GM12878 (cell line): Measurements from ENCODE around the gene DENND1A. TPM values are rescaled to one million over a fixed set of nuclear protein-coding genes. Genes with fewer than 3 reads are reported as not detected.

Experiments
- ATAC-seq: fragments of 200-7000 bp; cut with Tn5 transposase; 3 replicates; pipeline ENCODE4 v1.9.1; 2020; ENCODE audit warnings: mild to moderate bottlenecking, moderate library complexity
- BruUV-seq: library from RNA; stranded (reverse); fragments of 400-500 nt; replicated peaks from 2 replicates; lab custom pipeline; 2021; lab: Mats Ljungman, UMichigan
- CTCF ChIA-PET: fragments of 300-600 bp; sonication (Branson Sonifier 250); formaldehyde crosslinking; extraction: SDS; loops from one replicate; lab custom pipeline; 2021; ENCODE audit warnings: inconsistent platforms; lab: Yijun Ruan, JAX
- POLR2A ChIA-PET: fragments of 350-600 bp; formaldehyde crosslinking; extraction: SDS; loops from one replicate; lab custom pipeline; 2021; ENCODE audit warnings: inconsistent platforms; lab: Charles Lee
- RAD21 ChIA-PET: fragments of 300-600 bp; sonication (Branson Sonifier 250); formaldehyde crosslinking; loops from one replicate; lab custom pipeline; 2023; ENCODE audit warnings: antibody characterized with exemption; ENCODE audit not compliant: unreplicated experiment; lab: Charles Lee
- SMC1A ChIA-PET: fragments of 300-600 bp; sonication (Branson Sonifier 250); formaldehyde crosslinking; loops from one replicate; lab custom pipeline; 2023; ENCODE audit not compliant: unreplicated experiment, uncharacterized antibody; lab: Charles Lee
- DNase-seq: peaks from one replicate; pipeline ENCODE4 v3.0.0-alpha.2; 2011; ENCODE audit warnings: low read depth, low spot score
- FAIRE-seq: peaks from 3 replicates; lab custom pipeline; 2011; peaks lifted over from hg19 to GRCh38; lab: Jason Lieb, UNC
- H2AFZ ChIP-seq: 2 replicates; pipeline ENCODE4 v1.6.0; 2011; ENCODE audit warnings: low read depth, low read length, control low read depth; ENCODE audit not compliant: control insufficient read depth
- H3K27ac ChIP-seq: 2 replicates; pipeline ENCODE4 v1.5.1; 2011; ENCODE audit warnings: control low read depth; ENCODE audit not compliant: control insufficient read depth, insufficient read depth
- H3K27me3 ChIP-seq, 2 experiments: replicated peaks in 1 of 2; 2 replicates each; pipeline versions ENCODE4 v1.6.0 to v1.6.1; 2011; ENCODE audit warnings: low read length in 1 of 2; ENCODE audit not compliant: control insufficient read depth in 2 of 2, insufficient read depth in 2 of 2
- H3K36me3 ChIP-seq, 2 experiments: 2 replicates each; pipeline ENCODE4 v1.5.1; 2011; ENCODE audit warnings: low read length in 1 of 2; ENCODE audit not compliant: control insufficient read depth in 2 of 2, insufficient read depth in 2 of 2
- H3K4me1 ChIP-seq: 2 replicates; pipeline ENCODE4 v1.6.1; 2011; ENCODE audit warnings: mild to moderate bottlenecking, low read length, moderate library complexity, mixed read lengths; ENCODE audit not compliant: control insufficient read depth, insufficient read depth
- H3K4me2 ChIP-seq: 2 replicates; pipeline ENCODE4 v1.6.0; 2011; ENCODE audit warnings: control low read depth; ENCODE audit not compliant: control insufficient read depth, insufficient read depth
- H3K4me3 ChIP-seq: fragments of 200-600 bp; sonication (generic); 2 replicates; pipeline ENCODE4 v1.5.1; 2016
- H3K79me2 ChIP-seq: 2 replicates; pipeline ENCODE4 v1.6.0; 2011; ENCODE audit warnings: low read length; ENCODE audit not compliant: control insufficient read depth, insufficient read depth
- H3K9ac ChIP-seq: 2 replicates; pipeline ENCODE4 v1.8.0; 2011; ENCODE audit warnings: low read length, control low read depth, mixed read lengths; ENCODE audit not compliant: control insufficient read depth, insufficient read depth
- H3K9me3 ChIP-seq: replicated peaks from 3 replicates; pipeline ENCODE4 v1.5.1; 2011; ENCODE audit warnings: mild to moderate bottlenecking, low read length; ENCODE audit not compliant: control insufficient read depth, insufficient read depth
- H4K20me1 ChIP-seq: 2 replicates; pipeline ENCODE4 v1.6.0; 2011; ENCODE audit not compliant: control insufficient read depth, insufficient read depth
- ATF3 ChIP-seq: IDR thresholded peaks from 2 replicates; pipeline ENCODE4 v1.6.1; 2011; ENCODE audit warnings: low read depth, mild to moderate bottlenecking, low read length, moderate library complexity, borderline replicate concordance; ENCODE audit errors: extremely low read depth
- CBX3 ChIP-seq: fragments of 200-600 bp; sonication (generic); IDR thresholded peaks from 2 replicates; pipeline ENCODE4 v1.6.1; 2016; ENCODE audit warnings: low read depth, borderline replicate concordance
- EED ChIP-seq: sonication (generic); IDR thresholded peaks from 2 replicates; pipeline ENCODE4 v1.6.1; 2016; ENCODE audit warnings: antibody characterized with exemption, low read depth
- ETV6 ChIP-seq, 2 experiments: fragments of 450-650 bp in 1 of 2; IDR thresholded peaks in 1 of 2; conservative IDR thresholded peaks in 1 of 2; 2 replicates each; pipeline ENCODE4 v1.6.1; 2014; ENCODE audit warnings: antibody characterized with exemption in 1 of 2, borderline replicate concordance in 1 of 2, low read depth in 1 of 2, mild to moderate bottlenecking in 1 of 2, moderate library complexity in 1 of 2
- NR2F1 ChIP-seq: fragments of 450-650 bp; conservative IDR thresholded peaks from 2 replicates; pipeline ENCODE4 v1.6.1; 2017; ENCODE audit warnings: mild to moderate bottlenecking
- NRF1 ChIP-seq: conservative IDR thresholded peaks from 2 replicates; pipeline ENCODE4 v1.6.1; 2011; ENCODE audit warnings: mild to moderate bottlenecking, low read depth, low read length, improper control_type of control experiment
- SP1 ChIP-seq: IDR thresholded peaks from one replicate; pipeline ENCODE4 v1.6.1; 2011; ENCODE audit warnings: low read depth, low read length
- SREBF1 ChIP-seq: IDR thresholded peaks from 2 replicates; pipeline ENCODE4 v1.6.1; 2012; ENCODE audit warnings: mild to moderate bottlenecking, low read length
- YY1 ChIP-seq: IDR thresholded peaks from 2 replicates; pipeline ENCODE4 v1.6.1; 2011; ENCODE audit warnings: low read depth, mild to moderate bottlenecking, low read length
- ZNF384 ChIP-seq: IDR thresholded peaks from 2 replicates; pipeline ENCODE4 v1.6.1; 2012; ENCODE audit warnings: low read depth, mild to moderate bottlenecking, low read length, improper control_type of control experiment, borderline replicate concordance
- whole genome bisulfite sequencing: methylation state at CpG from one replicate; pipeline ENCODE4 v1.1.6; 2016; ENCODE audit warnings: low lambda C conversion rate; ENCODE audit not compliant: insufficient replicate concordance, insufficient coverage; ENCODE audit errors: missing lambda C conversion rate; 5-methylcytosine and 5-hydroxymethylcytosine counted together
- in situ Hi-C: fragments of 300-500 bp; cut with MboI; formaldehyde crosslinking; loops from 9 replicates; pipeline ENCODE4 v1.14.3; 2018; ENCODE audit warnings: mixed read lengths
- intact Hi-C: fragments of 100-400 bp; cut with micrococcal nuclease; formaldehyde crosslinking; loops from one replicate; pipeline ENCODE4 v1.14.2; 2022; ENCODE audit not compliant: unreplicated experiment
- polyA plus RNA-seq, 11 experiments: library from polyadenylated mRNA; depleted of rRNA in 4 of 11; unstranded in 6 of 11; stranded (reverse) in 5 of 11; fragments of >200 nt; fragmentation: Nextera tagmentation in 4 of 11; fragmentation: Illumina TruSeq in 1 of 11; extraction: Ambion mirVana in 4 of 11; extraction: Trizol in 1 of 11; gene quantifications; 1 replicate in 1 of 11; 2 replicates in 10 of 11; pipeline versions ENCODE4 v1.2.1 to v1.2.3, GENCODE V29; 2011 to 2016; ENCODE audit warnings: inconsistent platforms in 2 of 11, missing spikeins in 2 of 11, low read depth in 1 of 11
- total RNA-seq, 4 experiments: library from RNA; depleted of rRNA in 3 of 4; stranded (reverse); fragments of >200 nt in 3 of 4; fragmentation: Illumina TruSeq in 1 of 4; extraction: Trizol in 1 of 4; gene quantifications; 2 replicates each; pipeline versions ENCODE4 v1.2.1 to v1.2.3, GENCODE V29; 2013 to 2021
- TF ChIP-seq, protein P1 (sequence below): fragments of 450-650 bp; IDR thresholded peaks from 2 replicates; pipeline ENCODE4 v1.6.1; 2017; ENCODE audit warnings: low read depth, mild to moderate bottlenecking, moderate library complexity
- TF ChIP-seq, protein P2 (sequence below): fragments of 450-650 bp; formaldehyde crosslinking; IDR thresholded peaks from 2 replicates; pipeline ENCODE4 v1.4.0; 2020; ENCODE audit warnings: mild to moderate bottlenecking, moderate library complexity

DENND1A gene
- total and polyA plus RNA-seq, 10 of the 15 experiments (the other 5 are each of a cell fraction or from before 2014, with no cell fraction given): 14.1 to 48.6 (median 35.2) TPM

GRCh38 chr9:123389070-123389469 lies 540.9 kb downstream of the DENND1A start:
- ChIA-PET CTCF (interaction anchor here (5.8 kb wide), 1 partner anchor 35 kb away, joined by 58 read pairs; no protein-coding TSS in a partner anchor), POLR2A (no interaction called here), SMC1A (no interaction called here), RAD21 (no interaction called here)
- H3K4me3 ChIP-seq: no peak overlapping the region
- no peak overlapping the region for H3K4me2 ChIP-seq
- no peaks in the 10 kb centered on the region for H3K36me3 ChIP-seq
- FAIRE-seq (no peak), DNase-seq (no peak), ATAC-seq (no peak)
- in situ Hi-C loops: loop anchor here (5.0 kb wide), 1 partner anchor 37 kb away; no protein-coding TSS in a partner anchor
- H3K9me3 ChIP-seq: no peaks in the 10 kb centered on the region
- 58% methylated on average over 10 of the region's 10 CpGs for WGBS
- no peak overlapping the region for H2AFZ ChIP-seq
- no peak overlapping the region for H3K9ac ChIP-seq
- no peaks in the 10 kb centered on the region for H4K20me1 ChIP-seq
- H3K79me2 ChIP-seq: no peaks in the 10 kb centered on the region
- no peak overlapping the region for H3K27ac ChIP-seq
- no peaks in the 10 kb centered on the region for H3K4me1 ChIP-seq
- no peaks in the 10 kb centered on the region for H3K27me3 ChIP-seq
- no TSS peak for BruUV-seq
- intact Hi-C loops: no loop called here
- TF ChIP-seq, protein P1, sequence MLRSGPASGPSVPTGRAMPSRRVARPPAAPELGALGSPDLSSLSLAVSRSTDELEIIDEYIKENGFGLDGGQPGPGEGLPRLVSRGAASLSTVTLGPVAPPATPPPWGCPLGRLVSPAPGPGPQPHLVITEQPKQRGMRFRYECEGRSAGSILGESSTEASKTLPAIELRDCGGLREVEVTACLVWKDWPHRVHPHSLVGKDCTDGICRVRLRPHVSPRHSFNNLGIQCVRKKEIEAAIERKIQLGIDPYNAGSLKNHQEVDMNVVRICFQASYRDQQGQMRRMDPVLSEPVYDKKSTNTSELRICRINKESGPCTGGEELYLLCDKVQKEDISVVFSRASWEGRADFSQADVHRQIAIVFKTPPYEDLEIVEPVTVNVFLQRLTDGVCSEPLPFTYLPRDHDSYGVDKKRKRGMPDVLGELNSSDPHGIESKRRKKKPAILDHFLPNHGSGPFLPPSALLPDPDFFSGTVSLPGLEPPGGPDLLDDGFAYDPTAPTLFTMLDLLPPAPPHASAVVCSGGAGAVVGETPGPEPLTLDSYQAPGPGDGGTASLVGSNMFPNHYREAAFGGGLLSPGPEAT: no peak
- TF ChIP-seq SP1 (no peak), ETV6 (conservative IDR thresholded peaks at IDR 0.05 in 1 of 2, IDR thresholded peaks at IDR 0.05 in 1 of 2; ENCODE audit: borderline replicate concordance in 1 of 2, low read depth in 1 of 2) (no peak), ZNF384 (no peak), NR2F1 (no peak), CBX3 (no peak), EED (no peak), SREBF1 (no peak), YY1 (no peak), ATF3 (no peak), NRF1 (no peak)
- TF ChIP-seq, protein P2, sequence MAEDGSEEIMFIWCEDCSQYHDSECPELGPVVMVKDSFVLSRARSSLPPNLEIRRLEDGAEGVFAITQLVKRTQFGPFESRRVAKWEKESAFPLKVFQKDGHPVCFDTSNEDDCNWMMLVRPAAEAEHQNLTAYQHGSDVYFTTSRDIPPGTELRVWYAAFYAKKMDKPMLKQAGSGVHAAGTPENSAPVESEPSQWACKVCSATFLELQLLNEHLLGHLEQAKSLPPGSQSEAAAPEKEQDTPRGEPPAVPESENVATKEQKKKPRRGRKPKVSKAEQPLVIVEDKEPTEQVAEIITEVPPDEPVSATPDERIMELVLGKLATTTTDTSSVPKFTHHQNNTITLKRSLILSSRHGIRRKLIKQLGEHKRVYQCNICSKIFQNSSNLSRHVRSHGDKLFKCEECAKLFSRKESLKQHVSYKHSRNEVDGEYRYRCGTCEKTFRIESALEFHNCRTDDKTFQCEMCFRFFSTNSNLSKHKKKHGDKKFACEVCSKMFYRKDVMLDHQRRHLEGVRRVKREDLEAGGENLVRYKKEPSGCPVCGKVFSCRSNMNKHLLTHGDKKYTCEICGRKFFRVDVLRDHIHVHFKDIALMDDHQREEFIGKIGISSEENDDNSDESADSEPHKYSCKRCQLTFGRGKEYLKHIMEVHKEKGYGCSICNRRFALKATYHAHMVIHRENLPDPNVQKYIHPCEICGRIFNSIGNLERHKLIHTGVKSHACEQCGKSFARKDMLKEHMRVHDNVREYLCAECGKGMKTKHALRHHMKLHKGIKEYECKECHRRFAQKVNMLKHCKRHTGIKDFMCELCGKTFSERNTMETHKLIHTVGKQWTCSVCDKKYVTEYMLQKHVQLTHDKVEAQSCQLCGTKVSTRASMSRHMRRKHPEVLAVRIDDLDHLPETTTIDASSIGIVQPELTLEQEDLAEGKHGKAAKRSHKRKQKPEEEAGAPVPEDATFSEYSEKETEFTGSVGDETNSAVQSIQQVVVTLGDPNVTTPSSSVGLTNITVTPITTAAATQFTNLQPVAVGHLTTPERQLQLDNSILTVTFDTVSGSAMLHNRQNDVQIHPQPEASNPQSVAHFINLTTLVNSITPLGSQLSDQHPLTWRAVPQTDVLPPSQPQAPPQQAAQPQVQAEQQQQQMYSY (CRISPR knock-in tag): no peak
